KBM-7 (cell line): ENCODE results near the gene SURF2.

Source experiments
- DNase-seq: peaks from one replicate; pipeline ENCODE4 v3.0.0-alpha.2; 2015
- in situ Hi-C: fragments of 300-500 bp; cut with MboI; formaldehyde crosslinking; loops from 2 replicates; pipeline ENCODE4 v1.14.3; 2020; ENCODE audit warnings: low sequenced_read_pairs, low pct_unique_long_range_greater_than_20kb, mixed read lengths

The SURF2 gene

DNA sequence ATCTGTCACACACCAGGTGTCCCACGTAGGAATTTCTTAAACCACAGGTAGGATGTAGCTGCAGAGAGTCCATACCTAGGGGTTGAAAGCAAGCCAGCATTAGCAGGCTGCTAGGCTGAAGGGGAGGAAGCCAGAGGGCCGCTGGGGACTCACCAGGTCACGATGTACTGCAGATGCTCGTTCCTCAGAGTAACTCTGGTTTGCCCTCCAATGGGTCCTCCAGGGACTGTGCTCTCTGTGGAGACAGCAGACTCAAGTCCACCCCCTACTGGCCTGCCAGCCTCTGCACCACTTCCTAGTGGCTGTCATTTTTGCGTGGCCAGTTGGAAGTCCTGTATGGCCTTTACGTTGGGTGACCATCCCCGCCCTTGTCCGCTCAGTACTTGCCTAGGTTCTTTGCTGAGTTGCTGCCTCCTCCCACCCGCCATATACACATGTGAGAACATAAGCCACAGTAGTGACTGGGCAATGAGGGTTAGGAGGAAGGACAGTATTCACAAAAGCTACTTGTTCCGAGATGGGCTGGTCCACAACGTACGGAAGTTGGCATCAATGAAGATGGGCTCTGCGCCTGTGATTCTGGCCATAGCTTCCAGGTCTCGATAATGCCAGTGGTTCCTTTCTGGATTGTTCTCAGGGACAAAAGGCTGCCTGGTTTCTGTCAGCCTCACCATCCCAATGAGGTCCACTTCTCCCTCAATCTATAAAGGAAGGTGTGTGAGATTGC, 4.3 kb upstream of the SURF2 start:
- in situ Hi-C loops, result no loop called here
- DNase-seq, result peak; percentile 68

DNA sequence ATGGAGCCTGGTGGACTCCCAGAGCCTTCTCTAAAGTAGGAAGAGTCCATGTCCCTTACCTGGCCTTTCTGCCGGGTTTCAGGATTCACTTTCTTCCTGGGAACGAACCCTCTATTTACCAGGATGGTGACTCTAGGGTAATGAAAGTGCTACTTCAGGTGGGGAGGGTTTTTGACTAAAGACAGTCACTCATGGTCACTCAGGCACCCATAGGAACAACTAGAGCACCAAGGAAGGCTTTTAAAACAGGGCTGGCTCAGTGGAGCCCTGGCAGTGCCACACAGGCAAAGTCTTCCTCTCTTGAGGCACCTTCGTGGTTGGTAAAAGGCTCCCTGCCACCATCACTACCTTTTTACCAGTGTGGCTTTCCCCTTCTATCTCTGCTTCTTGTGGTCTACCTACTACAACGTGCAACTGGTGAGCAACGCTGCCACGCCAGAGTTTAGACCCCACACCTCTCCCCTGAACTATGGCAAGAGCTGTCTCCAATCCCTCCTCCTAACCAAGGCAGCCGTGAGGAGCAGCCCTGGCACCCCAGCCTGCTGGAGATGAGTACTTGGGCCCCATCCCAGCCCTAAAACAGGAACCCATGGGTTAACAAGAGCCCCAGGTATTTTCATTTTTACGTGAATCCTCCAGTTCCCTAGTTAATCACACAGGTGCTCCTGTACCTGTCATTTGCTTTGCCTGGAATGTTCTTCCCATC, 3.6 kb upstream of the SURF2 start:
- in situ Hi-C loops, result no loop called here
- DNase-seq, result no peak

DNA sequence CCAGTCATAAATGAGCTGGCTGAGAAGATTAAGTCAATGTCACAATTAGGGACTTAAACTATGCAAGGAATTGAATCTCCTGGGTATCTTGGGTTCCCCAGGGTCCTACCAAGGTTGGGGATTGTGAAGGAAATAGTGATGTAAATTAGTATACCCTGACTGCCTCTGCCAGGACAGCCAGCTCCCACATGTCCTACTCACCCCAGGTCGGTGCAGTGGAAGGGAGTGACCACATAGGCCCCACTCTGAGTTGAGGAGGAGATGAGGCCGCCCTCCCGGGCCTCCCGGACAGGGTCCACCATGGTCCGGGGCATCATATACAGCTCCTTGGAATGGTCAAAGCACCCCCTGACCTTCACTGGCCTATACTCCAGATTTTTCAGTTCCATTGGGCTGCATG, 2.8 kb upstream of the SURF2 start:
- in situ Hi-C loops, result no loop called here

DNA sequence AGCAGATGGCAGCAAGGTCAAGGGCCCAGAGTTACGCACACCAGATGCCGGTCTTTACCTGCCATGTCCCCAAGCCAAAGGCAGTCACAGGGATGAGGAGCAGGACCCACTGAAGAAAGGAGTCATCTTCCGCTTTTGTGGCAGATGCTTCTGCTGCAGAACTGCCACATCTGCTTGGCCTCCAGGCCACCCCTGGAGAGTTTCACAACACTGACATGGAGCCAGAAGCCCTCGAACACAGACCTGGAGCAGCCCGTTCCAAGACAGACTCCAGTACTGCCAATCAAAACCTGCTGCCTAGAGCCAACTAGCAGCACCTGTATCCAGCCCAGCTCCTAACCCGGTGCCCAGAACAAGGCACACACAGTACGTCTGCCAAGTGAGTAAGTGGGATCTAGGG, 1.6 kb upstream of the SURF2 start:
- in situ Hi-C loops, result no loop called here
- no peak for DNase-seq

More for the DNA sequence above, 2.8 kb upstream of the SURF2 start:
- DNase-seq, result no peak

DNA sequence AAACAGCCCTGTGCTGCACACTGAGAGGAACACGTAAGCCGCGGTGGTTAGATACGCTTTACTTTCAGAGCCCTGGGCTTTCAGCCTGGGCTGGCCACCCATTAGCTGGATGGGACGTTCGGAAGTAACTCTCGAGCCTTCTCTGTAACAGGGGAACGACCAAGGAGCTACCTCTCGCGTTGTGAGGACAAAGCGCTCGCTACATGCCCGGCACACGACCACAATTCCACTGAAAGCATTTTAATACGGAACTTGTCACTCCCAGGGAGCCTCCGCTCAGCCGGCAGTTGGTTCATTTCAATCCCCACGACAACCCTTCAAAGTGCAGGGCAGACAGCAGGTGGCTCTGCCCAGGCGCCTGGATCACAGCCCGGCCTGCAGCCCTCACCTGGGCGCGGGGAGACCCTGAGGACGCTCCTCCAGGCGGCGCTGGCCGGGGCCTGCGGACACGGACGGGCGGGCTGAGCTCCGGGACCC, 431 bp upstream of the SURF2 start:
- in situ Hi-C loops, result no loop called here
- DNase-seq, result no peak

DNA sequence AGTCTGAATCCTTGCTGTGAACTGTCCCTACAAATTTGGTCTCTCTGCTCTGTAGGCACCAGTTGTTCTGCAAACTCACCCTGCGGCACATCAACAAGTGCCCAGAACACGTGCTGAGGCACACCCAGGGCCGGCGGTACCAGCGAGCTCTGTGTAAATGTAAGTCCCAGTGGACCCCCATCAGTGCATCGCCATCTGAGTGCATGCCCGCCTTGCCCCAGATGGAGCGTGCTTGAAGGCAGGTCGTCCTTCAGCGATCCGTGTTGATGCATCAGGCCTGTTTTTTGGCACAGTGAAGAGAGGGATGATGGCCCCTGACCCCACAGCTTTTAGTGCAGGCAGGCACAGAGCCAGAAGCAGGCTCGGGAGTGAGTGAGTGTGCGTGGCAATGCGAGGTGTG, 1.3 kb downstream of the SURF2 start:
- no peak for DNase-seq

DNA sequence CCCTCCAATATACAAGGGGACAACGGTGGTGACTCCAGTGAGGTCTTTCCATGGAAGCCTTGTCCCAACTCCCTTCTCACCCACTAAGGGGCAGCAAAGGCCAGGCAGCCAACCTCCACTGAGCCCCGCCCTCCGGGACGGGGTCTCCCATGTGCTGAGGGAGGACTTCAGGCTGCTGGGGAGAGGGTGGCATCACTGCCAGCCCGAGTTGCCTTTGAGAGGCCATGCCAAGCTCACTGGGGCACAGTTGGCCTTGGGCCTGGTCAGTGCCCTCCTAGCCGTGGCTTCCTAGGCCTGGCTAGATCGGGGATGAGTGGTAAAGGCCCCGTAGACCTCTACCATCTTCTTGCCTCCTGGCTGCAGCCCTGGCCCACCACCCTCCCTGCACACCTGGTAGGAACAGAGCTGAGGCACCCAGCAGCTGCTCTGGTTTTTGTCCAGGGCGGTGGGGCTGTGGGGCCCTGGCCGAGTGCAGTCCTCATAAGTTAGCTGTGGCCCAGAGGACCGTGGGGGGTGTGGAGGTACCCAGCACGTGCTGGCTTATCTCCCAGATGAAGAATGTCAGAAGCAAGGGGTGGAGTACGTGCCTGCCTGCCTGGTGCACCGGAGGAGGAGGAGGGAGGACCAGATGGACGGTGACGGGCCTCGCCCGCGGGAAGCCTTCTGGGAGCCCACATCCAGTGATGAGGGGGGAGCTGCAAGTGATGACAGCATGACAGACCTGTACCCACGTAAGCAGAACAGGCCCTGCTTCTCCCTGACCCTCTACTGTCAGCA, 3.2 kb downstream of the SURF2 start:
- no peak for DNase-seq
- in situ Hi-C loops, result no loop called here

More for the DNA sequence above, 1.3 kb downstream of the SURF2 start:
- in situ Hi-C loops, result no loop called here

DNA sequence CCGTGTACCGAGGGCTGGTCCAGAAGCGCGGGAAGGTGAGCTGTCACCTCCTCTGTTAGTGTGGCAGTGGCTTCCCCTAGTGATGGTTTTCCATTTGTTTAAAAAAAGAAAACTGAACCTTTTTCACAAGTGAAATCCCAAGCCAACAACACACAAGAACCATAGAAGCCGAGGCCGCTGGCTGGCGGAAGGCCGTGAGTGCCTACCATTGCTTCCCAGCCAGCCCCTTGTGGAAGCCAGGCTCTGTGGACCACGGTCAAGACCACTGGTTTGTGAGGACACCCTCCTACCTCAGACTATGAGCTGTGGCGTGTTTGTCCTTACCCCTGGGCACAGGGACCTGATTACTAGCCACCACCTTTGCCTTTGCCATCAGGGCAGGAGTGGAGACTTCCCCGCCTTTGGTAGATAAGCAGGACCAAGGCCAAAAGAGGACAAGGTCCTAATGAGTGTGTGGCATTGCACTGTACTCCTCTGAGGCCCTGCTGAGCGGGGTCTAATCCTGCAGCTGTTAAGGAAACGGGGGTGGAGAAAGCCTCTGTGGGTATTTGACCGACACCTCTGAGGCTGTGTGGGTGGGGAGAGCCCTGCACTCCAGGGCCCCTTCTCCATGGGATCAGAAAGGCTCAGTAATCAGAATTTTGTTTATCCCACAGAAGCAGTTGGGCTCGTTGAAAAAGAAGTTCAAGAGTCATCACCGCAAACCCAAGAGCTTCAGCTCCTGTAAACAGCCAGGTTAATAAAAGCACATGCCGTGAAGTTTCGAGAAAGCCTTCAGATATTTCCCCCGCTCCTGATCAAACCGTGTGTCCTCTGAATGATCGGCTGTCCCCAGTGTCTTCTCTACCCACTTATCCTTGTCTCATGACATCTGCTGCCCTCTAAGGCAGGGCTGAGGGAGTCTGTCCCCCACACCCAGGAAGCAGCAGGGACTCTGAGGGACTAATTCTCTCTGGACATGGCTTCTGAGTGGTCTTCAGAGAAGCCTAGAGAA, 4.3 kb downstream of the SURF2 start:
- in situ Hi-C loops, result no loop called here
- DNase-seq, result no peak

DNA sequence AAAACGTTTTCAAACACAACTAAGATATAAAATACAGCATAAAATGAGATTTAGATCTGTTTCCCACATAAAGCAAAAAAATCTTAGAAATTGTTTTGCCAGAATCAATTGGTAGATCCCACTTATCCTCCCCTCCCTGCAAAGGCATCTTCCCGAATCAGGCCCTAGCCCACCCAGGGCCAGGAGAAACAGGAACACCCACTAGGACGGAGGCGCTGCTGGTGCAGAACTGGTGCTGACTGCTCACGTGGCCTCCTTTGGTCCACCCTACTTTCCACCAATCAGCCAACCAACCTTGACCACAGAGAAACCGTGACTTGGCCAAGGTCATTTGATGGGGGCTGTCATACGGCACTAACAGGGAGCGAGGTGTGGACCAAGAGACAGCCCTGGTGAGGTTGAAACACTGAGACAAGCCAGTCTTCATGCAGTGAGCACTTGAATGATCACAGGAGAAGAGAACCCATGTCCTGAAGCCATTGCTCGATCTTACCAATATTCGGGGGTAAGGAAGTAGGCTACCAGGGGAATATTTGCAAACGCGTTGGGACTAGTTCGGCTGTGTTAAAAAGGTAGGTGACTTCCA, 5.2 kb downstream of the SURF2 start:
- in situ Hi-C loops, result no loop called here
- no peak for DNase-seq

DNA sequence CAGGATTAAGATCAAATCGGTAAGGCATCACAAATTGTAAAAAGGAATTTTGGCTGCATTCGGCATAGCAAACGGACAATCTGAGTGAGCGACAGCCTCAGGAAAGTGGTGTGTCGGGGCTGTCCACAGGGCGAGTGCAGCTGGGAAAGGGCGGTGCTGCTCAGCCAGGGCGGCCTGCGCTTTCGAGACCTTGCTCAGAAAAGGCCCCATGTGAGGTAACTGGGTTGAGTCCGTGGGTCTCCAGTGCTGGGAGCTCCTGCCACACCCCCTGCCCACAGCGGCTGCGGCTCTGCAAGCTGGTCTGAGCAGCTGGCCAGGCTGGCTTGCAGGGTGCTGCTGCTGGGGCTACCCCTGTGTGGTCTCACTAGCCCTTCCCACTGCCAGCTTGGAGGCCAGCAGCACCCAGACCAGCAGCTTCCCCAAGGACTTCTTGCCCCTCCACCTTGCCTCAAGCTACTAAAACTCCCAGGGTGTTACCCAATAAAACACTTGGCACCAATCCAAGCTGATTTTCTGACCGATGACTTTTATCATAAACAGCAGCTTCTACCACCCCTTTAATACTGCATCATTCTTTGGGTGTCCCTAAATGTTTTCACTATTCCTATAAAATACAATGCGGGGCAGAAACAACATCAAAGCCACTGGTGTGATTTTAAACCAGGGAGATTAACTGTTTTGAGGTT, 6.2 kb downstream of the SURF2 start:
- DNase-seq, result no peak
- in situ Hi-C loops, result no loop called here

DNA sequence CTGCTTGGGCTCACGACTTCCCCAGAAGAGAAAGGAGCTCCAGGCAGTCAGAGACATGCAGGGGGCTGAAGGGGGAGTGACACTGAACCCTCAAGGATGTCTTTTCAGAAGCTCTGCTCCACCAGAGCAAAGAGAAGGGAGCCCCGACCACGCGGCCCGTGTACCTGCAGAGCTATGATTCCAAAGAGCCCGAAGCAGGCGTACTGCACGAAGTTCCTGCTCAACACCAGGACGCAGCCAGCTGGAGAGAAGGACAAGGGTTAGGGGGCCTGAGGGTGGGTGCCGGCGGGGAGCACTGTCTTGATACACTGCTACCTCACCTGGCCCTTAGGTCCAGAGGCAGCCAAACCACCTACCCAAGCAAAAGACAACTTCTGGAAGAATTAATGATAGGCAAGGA, 10.1 kb downstream of the SURF2 start:
- DNase-seq, result no peak
- in situ Hi-C loops, result no loop called here

DNA sequence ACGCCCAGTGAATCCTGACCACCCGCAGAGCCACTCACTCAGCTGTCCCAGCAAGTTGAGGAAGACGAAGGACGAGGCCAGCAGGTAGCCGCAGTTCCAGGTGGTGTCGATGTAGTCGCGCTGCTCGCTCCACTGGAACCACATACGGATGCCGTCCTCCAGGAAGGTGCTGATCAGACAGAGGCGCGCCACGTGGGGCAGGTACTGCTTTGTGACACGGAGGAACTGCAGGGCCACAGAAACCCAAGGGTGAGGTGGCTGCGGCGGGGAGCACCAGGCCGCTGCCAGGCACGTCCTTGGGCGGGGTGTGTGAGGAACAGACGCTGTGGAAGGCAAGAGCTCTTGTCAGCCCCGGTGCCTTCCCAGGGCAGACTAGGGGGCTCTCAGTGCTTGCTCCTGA, 10.9 kb downstream of the SURF2 start:
- no peak for DNase-seq
- in situ Hi-C loops, result no loop called here

DNA sequence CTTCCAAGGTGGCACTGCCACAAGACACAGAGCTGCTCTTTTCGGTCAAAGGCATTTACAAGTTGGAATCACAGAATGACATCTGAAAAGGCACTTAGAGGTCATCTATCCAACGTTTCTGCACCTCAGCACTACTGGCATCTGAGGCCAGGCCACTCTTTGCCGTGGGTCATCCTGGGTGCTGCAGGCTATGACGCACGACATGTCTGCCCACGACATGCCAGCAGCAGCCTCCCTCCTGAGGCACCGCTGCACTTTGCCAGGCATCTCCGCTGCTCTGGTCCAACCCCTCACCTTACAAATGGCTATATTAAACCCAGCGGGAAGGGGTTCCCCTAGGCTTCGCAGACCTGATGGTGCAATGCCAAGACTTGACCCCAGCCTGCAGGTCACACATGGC, 11.4 kb downstream of the SURF2 start:
- DNase-seq, result no peak
- in situ Hi-C loops, result no loop called here

DNA sequence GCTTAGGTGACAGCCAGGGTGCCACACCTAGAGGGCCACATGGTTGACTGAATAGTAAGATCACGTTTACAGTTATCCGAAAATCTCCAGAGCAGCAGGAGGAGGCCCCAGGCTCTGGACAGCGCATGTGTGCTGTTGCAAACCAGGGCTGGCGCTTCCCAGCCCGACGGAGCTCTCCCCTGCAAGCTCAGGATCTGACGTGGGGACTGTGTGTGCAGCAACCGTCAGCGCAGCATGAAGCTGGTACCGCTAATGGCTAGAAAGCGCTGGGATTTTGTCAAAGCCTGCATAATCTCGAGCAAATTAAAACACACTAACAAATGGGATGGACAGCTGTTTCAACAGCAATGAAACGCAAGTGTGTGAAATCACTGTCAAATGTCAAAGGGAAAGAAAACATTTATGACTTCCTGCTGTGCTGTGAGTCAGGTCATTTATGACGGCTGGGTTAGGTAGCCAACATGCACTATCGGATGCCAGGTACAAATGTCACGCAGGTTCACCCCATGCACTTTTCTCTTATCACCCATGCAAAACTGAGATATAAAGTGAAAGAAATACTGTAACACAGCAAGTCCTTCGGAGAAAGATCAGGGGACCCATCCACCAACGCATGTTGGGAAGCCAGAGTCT, 12.0 kb downstream of the SURF2 start:
- DNase-seq, result no peak
- in situ Hi-C loops, result no loop called here

DNA sequence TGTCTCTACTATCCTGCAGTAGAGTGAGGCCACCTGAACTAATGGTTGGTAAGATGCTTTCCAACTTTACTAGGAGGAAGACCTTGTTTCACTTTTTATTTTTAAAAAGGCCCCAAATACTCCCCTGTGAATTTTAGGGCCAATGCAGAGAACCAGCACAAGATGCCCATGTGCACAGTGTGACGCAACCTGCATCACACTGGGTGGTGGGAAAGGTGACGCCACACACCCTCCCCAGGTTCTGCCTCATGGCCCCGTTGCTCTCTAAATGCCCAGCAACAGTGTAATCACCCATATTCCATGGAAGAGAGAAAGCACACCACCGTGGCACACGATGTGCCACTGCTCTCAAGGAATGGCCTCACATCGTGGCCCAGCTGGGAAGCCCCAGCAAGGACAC, 13.1 kb downstream of the SURF2 start:
- DNase-seq, result no peak
- in situ Hi-C loops, result no loop called here

DNA sequence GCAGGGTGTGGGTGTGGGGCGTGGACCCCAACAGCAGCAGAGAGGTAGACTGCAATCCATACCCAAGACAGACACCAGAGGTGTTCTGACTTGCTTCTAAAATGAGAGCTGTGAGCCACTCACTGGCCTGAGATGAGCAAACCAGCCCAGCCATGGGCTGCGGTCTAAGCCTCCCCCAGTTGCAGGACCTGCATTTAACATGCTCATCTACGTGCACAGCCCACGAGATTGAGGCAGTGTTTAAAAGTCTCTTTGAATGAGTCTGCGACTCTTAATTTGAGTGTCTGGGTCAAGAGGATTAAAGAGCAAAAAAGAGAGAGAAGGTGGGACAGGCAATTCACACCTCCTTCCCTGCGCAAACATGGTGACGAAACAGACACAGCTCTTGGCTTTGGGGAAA, 13.6 kb downstream of the SURF2 start:
- DNase-seq, result no peak
- in situ Hi-C loops, result no loop called here

DNA sequence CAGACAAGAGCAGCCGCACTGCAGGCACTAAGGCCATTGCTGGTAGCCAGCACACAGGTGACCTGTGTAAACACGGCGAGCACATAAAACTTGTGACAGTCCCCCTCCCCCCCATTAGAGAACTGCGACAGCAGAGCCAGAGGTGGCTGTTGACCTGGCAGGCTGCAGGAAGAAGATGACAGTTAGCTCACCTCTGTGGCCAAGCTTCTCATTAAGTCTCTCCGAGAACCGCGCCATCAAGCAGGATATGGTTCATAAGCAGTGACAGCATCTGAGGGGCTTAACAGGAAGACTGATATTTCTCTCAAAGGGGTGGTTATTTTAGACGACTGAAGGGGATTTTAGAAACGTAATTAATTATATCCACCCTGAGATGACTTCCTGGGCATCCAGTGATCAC, 14.3 kb downstream of the SURF2 start:
- in situ Hi-C loops, result no loop called here
- no peak for DNase-seq

DNA sequence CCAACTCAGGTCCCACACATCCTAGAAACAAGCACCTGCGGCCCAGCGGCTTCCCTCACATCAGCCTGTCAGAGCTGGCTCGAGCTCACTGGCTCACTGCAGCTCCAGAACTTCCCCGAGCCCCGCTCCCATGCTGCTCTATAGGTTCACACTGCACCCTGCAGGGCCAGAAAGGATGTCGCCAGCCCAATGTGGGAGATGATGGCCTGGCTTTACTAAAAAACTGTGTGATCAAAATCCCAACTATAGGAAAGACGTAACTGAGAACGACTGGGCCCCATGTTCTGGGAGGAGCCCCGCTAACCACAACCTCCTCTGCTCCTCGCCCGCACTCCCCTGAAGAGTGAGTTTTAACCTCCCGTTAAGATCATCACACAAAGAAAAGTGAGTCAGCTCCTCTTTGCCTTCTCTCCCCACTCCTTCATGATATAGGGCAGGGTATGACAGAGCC, 14.9 kb downstream of the SURF2 start:
- DNase-seq, result no peak
- in situ Hi-C loops, result no loop called here
